LNCAP (cell line): Measurements from ENCODE around the gene CPNE6.
A peak's percentile ranks its signal among the peaks of the same experiment; 100 is the strongest.

Experiments used
- TF ChIP-seq, protein P1 (sequence below): fragments of 450-650 bp; IDR thresholded peaks from 2 replicates; pipeline ENCODE4 v1.5.1; 2017; ENCODE audit warnings: mild to moderate bottlenecking

Gene CPNE6

DNA sequence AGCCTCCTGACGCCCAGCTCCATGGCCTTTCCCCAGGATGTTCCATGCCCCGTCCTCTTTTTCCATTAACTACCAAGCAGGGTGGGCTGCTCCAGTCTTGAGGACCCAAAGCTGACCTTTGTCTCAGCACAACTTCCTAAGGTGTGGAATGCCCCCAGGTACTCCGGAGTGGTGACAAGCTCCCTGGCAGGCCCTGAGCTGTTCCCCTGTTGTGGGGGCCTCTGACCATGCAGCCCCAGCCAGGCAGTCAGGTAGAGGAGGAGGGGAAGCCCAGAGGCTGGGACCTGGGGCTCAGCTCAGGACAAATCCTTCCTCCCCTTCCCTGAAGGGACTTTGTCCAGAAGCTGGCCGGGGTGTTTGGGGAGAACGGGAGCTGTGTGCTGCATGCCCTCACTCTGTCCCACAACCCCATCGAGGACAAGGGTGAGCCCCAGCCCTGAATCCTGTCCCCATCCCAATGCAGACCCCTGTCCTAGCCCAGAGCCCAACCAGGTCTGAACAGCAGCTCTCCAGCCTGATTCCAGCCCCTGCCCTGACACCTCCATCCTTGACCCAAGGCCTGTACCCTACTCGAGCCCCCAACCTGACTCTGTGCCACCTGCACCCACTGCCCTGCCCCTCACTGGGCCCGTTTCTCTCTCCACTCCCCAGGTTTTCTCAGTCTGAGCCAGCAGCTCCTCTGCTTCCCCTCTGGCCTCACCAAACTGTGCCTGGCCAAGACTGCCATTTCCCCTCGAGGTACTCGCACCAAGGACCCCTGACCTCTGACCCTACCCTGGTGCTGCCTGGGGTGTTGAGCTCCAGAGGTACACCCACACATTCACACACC lies 15.2 kb upstream of the CPNE6 start:
- TF ChIP-seq, protein P1, sequence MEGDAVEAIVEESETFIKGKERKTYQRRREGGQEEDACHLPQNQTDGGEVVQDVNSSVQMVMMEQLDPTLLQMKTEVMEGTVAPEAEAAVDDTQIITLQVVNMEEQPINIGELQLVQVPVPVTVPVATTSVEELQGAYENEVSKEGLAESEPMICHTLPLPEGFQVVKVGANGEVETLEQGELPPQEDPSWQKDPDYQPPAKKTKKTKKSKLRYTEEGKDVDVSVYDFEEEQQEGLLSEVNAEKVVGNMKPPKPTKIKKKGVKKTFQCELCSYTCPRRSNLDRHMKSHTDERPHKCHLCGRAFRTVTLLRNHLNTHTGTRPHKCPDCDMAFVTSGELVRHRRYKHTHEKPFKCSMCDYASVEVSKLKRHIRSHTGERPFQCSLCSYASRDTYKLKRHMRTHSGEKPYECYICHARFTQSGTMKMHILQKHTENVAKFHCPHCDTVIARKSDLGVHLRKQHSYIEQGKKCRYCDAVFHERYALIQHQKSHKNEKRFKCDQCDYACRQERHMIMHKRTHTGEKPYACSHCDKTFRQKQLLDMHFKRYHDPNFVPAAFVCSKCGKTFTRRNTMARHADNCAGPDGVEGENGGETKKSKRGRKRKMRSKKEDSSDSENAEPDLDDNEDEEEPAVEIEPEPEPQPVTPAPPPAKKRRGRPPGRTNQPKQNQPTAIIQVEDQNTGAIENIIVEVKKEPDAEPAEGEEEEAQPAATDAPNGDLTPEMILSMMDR: no peak

DNA sequence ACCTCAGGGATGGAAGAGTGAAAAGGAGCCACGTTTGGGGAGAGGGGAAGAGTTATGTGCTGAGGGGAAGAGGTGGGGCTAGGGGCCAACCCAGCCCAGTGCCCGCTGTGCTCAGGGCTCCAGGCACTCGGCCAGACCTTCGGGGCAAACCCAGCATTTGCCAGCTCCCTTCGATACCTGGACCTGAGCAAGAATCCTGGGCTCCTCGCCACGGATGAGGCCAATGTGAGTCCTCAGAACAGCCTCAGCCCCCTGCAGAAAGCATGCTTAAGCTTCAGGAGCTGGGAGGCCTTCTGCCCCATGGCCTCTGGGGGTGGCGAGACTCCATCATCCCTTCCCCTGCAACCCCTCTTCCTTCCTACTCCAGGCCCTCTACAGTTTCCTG lies 14.6 kb upstream of the CPNE6 start:
- TF ChIP-seq, protein P1: no peak

DNA sequence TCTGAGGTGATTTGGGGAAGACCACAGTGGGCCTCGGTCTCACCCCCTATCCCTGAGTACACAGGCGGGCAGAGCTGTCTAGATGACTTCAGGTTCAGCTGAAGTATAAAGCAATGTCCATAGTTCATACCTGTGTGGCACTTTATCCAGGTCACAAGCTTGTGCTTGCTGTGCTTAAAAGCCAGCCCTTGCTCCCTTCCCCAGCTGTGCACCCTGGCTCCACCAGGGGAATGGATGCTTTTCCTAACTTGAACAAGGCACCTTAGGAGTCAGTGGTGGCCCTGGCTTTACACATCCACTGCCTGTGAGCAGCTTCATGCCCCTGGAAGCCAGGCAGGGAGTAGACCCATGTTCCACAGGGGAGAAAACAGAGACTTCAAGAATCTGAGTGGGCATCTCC lies 14.1 kb upstream of the CPNE6 start:
- TF ChIP-seq, protein P1: no peak

DNA sequence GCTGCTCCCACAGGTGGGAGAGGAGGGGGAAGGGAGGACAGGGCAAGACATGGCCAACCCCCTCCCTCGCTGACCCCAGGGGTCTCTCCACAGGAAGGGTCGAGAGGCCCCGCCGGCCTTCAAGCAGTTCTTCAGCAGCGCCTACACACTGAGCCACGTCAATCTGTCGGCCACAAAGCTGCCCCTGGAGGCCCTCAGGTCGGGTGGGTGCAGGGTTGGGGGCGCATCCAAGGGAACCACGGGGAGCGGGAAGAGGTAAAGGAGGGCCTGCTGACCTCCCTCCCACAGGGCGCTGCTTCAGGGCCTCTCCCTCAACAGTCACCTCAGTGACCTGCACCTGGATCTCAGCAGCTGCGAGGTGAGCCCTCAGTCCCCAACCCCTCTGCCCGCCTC lies 13.5 kb upstream of the CPNE6 start:
- TF ChIP-seq, protein P1: no peak

DNA sequence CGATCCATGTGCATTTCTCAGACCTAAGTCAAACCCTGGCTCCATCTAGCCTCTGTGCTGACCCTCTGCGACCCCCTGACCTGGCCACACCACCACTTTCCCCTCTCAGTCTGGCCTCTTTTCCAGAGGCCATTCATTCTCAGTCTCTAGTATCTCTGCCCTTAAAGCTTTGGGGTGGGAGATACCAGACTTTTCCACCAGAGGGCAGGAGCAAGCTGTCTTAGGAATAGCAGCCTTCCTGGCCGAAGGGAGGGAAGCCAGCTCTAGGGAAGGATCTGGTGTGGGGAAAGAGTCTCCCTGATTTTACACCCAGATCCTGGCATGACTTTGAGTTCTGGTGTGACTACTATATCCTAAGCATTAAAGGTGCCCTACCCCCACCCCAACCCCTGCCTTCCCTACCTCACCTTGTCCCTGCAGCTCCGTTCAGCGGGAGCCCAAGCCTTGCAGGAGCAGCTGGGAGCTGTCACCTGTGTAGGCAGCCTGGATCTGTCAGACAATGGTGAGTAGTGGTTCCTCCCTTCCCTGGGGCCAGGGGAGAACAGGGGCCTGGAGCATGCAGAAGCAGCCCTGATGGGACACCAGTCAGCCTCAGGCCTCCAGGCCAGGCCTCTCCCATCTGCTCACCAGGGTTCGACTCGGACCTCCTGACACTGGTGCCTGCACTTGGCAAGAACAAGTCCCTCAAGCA lies 13.0 kb upstream of the CPNE6 start:
- TF ChIP-seq, protein P1: peak; percentile 66

DNA sequence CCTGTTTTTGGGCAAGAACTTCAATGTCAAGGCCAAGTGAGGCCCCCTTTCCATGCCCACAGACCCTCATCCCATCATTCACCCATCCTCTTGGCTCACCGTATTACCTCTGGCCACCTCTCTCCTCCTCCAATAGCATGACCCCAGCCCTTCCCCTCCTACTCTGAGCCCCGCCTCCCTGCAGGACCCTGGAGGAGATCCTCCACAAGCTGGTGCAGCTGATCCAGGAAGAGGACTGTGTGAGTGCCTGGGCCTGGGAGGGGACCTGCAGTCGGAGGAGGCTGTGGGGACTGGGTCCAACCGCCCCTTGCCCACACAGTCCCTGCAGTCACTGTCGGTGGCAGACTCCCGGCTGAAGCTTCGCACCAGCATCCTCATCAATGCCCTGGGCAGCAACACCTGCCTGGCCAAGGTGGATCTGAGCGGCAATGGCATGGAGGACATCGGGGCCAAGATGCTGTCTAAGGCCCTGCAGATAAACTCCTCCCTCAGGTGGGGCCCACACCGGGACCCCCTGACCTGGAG lies 12.3 kb upstream of the CPNE6 start:
- TF ChIP-seq, protein P1: no peak

DNA sequence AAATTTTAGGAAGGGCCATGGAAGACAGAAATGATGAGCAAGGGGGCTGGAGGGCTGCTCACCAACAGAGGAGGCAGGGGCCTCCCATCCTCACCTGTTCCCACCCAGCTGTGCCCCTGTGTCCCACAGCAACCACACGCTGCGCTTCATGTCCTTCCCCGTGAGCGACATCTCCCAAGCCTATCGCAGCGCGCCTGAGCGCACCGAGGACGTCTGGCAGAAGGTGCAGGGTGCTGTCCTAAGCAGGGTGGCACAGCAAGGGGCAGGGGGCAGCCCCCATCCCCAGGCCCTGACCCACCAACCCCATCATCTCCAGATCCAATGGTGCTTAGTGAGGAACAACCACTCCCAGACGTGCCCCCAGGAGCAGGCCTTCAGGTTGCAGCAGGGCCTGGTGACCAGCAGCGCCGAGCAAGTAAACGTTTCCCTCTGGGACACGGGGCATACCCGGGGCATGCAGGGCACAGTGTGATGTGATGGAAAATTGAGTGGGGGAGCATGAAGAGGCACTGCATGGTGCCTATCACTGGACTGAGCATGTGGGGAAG lies 11.4 kb upstream of the CPNE6 start:
- TF ChIP-seq, protein P1: no peak
